ENCODE results near the gene ZNF70.

DNA sequence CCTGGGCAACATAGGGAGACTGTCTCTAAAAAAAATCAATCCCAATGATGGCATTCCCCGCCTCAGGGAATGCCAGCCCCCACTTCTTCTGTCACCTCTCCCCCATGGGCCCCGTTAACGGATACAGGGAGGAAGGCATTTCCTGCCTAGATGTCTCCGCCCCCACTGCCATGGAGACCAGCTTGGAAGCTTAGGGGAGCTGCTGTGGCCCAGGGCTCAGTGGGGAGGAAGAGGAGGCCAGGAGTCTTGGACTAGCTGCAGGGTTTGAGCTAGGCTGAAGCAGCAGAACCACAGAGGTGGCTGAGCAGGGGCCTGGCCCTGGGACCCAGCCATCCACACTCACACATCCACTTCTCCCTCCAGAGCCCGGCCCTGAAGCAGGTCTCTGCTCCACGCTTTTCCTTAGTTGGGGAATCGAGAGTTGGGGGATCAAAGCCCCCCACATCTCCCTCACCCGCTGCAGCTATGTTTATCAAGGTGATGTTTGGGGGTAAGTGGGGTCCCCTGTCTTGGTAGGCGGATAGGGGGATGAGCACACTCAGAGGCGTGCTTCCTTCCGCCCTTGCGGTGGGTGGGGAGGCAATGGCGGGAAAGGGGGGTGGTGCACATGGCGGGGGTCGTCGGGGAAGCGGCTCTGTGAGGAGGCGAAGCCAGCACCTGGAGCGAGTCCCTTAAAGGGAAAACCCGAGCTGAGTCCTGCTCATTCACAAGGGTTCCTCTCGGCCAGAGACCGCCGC is 12.1 kb upstream of the ZNF70 start, which contains the start of gene C22orf15:
- TF ChIP-seq, protein P1, sequence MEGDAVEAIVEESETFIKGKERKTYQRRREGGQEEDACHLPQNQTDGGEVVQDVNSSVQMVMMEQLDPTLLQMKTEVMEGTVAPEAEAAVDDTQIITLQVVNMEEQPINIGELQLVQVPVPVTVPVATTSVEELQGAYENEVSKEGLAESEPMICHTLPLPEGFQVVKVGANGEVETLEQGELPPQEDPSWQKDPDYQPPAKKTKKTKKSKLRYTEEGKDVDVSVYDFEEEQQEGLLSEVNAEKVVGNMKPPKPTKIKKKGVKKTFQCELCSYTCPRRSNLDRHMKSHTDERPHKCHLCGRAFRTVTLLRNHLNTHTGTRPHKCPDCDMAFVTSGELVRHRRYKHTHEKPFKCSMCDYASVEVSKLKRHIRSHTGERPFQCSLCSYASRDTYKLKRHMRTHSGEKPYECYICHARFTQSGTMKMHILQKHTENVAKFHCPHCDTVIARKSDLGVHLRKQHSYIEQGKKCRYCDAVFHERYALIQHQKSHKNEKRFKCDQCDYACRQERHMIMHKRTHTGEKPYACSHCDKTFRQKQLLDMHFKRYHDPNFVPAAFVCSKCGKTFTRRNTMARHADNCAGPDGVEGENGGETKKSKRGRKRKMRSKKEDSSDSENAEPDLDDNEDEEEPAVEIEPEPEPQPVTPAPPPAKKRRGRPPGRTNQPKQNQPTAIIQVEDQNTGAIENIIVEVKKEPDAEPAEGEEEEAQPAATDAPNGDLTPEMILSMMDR (IDR thresholded peaks at IDR 0.05 in 2 of 3, conservative IDR thresholded peaks at IDR 0.05 in 1 of 3; ENCODE audit: borderline replicate concordance in 1 of 3, insufficient read depth in 1 of 3, low read depth in 2 of 3, low read length in 2 of 3) = no peak
- TF ChIP-seq SIN3A (IDR thresholded peaks at IDR 0.05; ENCODE audit: low read depth) (no peak), EGR1 (IDR thresholded peaks at IDR 0.05; ENCODE audit: low read depth) (no peak), POLR2AphosphoS5 (IDR thresholded peaks at IDR 0.05; ENCODE audit: low read depth, low read length) (no peak), EZH2phosphoT487 (IDR thresholded peaks at IDR 0.05; ENCODE audit: borderline replicate concordance) (no peak), SRF (IDR thresholded peaks at IDR 0.05; ENCODE audit: low read depth) (no peak), SP1 (IDR thresholded peaks at IDR 0.05; ENCODE audit: low read depth) (no peak), CEBPB (IDR thresholded peaks at IDR 0.05; ENCODE audit: low read depth) (no peak), EZH2 (IDR thresholded peaks at IDR 0.05) (no peak), JUND (IDR thresholded peaks at IDR 0.05) (no peak)
- TF ChIP-seq, protein P2, sequence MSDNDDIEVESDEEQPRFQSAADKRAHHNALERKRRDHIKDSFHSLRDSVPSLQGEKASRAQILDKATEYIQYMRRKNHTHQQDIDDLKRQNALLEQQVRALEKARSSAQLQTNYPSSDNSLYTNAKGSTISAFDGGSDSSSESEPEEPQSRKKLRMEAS (IDR thresholded peaks at IDR 0.05) = no peak
